CD4-positive, alpha-beta T cell (primary cell): ENCODE results near the gene DDX3X. TPM values are rescaled to one million over a fixed set of nuclear protein-coding genes. Genes with fewer than 3 reads are reported as not detected.

ENCODE experiments used
- ATAC-seq: fragments of 200-7000 bp; cut with Tn5 transposase; one replicate; pipeline ENCODE4 v1.10.0; 2022; ENCODE audit warnings: mild to moderate bottlenecking; ENCODE audit not compliant: poor library complexity
- CTCF ChIA-PET: fragments of 350-600 bp; sonication (Branson Sonifier 250); formaldehyde crosslinking; loops from one replicate; lab custom pipeline; 2021; ENCODE audit warnings: antibody characterized with exemption, inconsistent platforms; lab: Charles Lee
- POLR2A ChIA-PET: fragments of 350-600 bp; sonication (Branson Sonifier 250); formaldehyde crosslinking; loops from one replicate; lab custom pipeline; 2021; ENCODE audit warnings: antibody characterized with exemption, inconsistent platforms; lab: Charles Lee
- DNase-seq, 14 experiments: peaks; one replicate each; pipeline ENCODE4 v3.0.0-alpha.2; 2013 to 2020; ENCODE audit warnings: mixed read lengths in 2 of 14
- H3K27ac ChIP-seq, 2 donors: one replicate each; pipeline versions ENCODE4 v1.5.1 to v1.7.0; 2013; ENCODE audit warnings: low read length in 2 of 2, low read depth in 1 of 2, mild to moderate bottlenecking in 1 of 2
- H3K27me3 ChIP-seq, 2 experiments: 1 replicate in 1 of 2; 2 replicates in 1 of 2; pipeline versions ENCODE4 v1.6.1 to v1.7.0; 2013; ENCODE audit warnings: low read length in 2 of 2, control low read depth in 1 of 2, mild to moderate bottlenecking in 1 of 2, moderate library complexity in 1 of 2; ENCODE audit not compliant: insufficient read depth in 2 of 2, control insufficient read depth in 1 of 2
- H3K36me3 ChIP-seq: one replicate; pipeline ENCODE4 v1.6.1; 2013; ENCODE audit warnings: low read length, control low read depth; ENCODE audit not compliant: insufficient read depth
- H3K4me1 ChIP-seq: one replicate; pipeline ENCODE4 v1.6.1; 2013; ENCODE audit warnings: low read length, control low read depth; ENCODE audit not compliant: insufficient read depth
- H3K4me3 ChIP-seq: one replicate; pipeline ENCODE4 v1.5.1; 2013; ENCODE audit warnings: mild to moderate bottlenecking, low read length, moderate library complexity
- H3K9me3 ChIP-seq, 2 experiments: 1 replicate in 1 of 2; 2 replicates in 1 of 2; pipeline versions ENCODE4 v1.6.1 to v1.7.0; 2013; ENCODE audit warnings: low read length in 2 of 2, mild to moderate bottlenecking in 2 of 2, control low read depth in 1 of 2, moderate library complexity in 1 of 2; ENCODE audit not compliant: control insufficient read depth in 1 of 2, insufficient read depth in 1 of 2
- H3K27ac Mint-ChIP-seq: one replicate; pipeline ENCODE4 v1.8.0; 2020; ENCODE audit warnings: mixed read lengths
- H3K27me3 Mint-ChIP-seq: one replicate; pipeline ENCODE4 v1.8.0; 2021; ENCODE audit warnings: mixed read lengths
- H3K36me3 Mint-ChIP-seq: one replicate; pipeline ENCODE4 v1.8.0; 2021; ENCODE audit warnings: low read depth, mixed read lengths
- H3K4me1 Mint-ChIP-seq: one replicate; pipeline ENCODE4 v1.8.0; 2021; ENCODE audit warnings: low read depth, mixed read lengths
- H3K4me3 Mint-ChIP-seq: one replicate; pipeline ENCODE4 v1.8.0; 2020; ENCODE audit warnings: mild to moderate bottlenecking, mixed read lengths
- H3K9me3 Mint-ChIP-seq: one replicate; pipeline ENCODE4 v1.8.0; 2020; ENCODE audit warnings: mixed read lengths
- intact Hi-C, 2 experiments: fragments of 100-400 bp; cut with DNase I in 1 of 2; cut with micrococcal nuclease in 1 of 2; formaldehyde crosslinking; loops; one replicate each; pipeline versions ENCODE4 v1.15.1 to v1.9.0; 2023 to 2025; cut with DNase I, micrococcal nuclease
- total RNA-seq, 174 experiments: library from RNA in 2 of 174; stranded (reverse) in 2 of 174; gene quantifications; one replicate each; pipeline ENCODE4 v1.2.3 and lab custom pipeline; 2021 to 2026
- TF ChIP-seq, protein P1 (sequence below): fragments of 200-600 bp; IDR thresholded peaks from one replicate; pipeline ENCODE4 v1.8.0; 2022; ENCODE audit warnings: antibody characterized with exemption, mild to moderate bottlenecking

DDX3X gene
- total RNA-seq, 2 experiments from 2014 or later = 610 to 653 TPM

GRCh38 chrX:41329101-41329500 is 4.9 kb upstream of the DDX3X start:
- POLR2A ChIA-PET = no interaction called here
- no peak for DNase-seq
- CTCF ChIA-PET = no interaction called here

GRCh38 chrX:41332005-41332404 is 2.0 kb upstream of the DDX3X start:
- no peaks in the 10 kb centered on the region for H3K9me3 ChIP-seq
- CTCF ChIA-PET = no interaction called here
- peaks cover 19% of the 10 kb centered on the region for H3K4me1 ChIP-seq
- no peaks in the 10 kb centered on the region for H3K36me3 ChIP-seq
- peak overlapping the region; percentile 98 to 100 for H3K27ac ChIP-seq
- peak overlapping the region; percentile 99 for H3K27ac Mint-ChIP-seq
- TF ChIP-seq, protein P1, sequence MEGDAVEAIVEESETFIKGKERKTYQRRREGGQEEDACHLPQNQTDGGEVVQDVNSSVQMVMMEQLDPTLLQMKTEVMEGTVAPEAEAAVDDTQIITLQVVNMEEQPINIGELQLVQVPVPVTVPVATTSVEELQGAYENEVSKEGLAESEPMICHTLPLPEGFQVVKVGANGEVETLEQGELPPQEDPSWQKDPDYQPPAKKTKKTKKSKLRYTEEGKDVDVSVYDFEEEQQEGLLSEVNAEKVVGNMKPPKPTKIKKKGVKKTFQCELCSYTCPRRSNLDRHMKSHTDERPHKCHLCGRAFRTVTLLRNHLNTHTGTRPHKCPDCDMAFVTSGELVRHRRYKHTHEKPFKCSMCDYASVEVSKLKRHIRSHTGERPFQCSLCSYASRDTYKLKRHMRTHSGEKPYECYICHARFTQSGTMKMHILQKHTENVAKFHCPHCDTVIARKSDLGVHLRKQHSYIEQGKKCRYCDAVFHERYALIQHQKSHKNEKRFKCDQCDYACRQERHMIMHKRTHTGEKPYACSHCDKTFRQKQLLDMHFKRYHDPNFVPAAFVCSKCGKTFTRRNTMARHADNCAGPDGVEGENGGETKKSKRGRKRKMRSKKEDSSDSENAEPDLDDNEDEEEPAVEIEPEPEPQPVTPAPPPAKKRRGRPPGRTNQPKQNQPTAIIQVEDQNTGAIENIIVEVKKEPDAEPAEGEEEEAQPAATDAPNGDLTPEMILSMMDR = no peak
- H3K27me3 ChIP-seq = no peaks in the 10 kb centered on the region
- H3K4me3 Mint-ChIP-seq = peak overlapping the region; percentile 99
- no peaks in the 10 kb centered on the region for H3K9me3 Mint-ChIP-seq
- peaks cover 4% of the 10 kb centered on the region for H3K27me3 Mint-ChIP-seq
- intact Hi-C loops = loop anchor here (5.0 to 10.0 kb wide), 5 partner anchors 50 to 593 kb away; partner anchors contain the start of genes CASK (in 1 of the 2) and USP9X (in 1 of the 2)
- ATAC-seq (no peak), DNase-seq (no peak)
- H3K36me3 Mint-ChIP-seq = peaks cover 39% of the 10 kb centered on the region
- peak overlapping the region; percentile 100 for H3K4me3 ChIP-seq
- POLR2A ChIA-PET = interaction anchor here (0.9 to 1.1 kb wide), 3 partner anchors 52 to 127 kb away, joined by 3 to 4 read pairs (median 4); no protein-coding TSS in a partner anchor
- H3K4me1 Mint-ChIP-seq = peaks cover 17% of the 10 kb centered on the region

More at GRCh38 chrX:41329101-41329500, 4.9 kb upstream of the DDX3X start:
- no peaks in the 10 kb centered on the region for H3K27me3 ChIP-seq
- no peak overlapping the region for H3K4me3 ChIP-seq
- ATAC-seq = no peak
- TF ChIP-seq, protein P1 = no peak
- Mint-ChIP-seq H3K4me1 (peaks cover 8% of the 10 kb centered on the region), H3K27me3 (peaks cover 3% of the 10 kb centered on the region), H3K27ac (peak overlapping the region; percentile 15), H3K36me3 (peaks cover 10% of the 10 kb centered on the region), H3K4me3 (peak overlapping the region; percentile 25), H3K9me3 (no peaks in the 10 kb centered on the region)
- intact Hi-C loops = loop anchor here in 1 of 2 experiments (10.0 kb wide), 2 partner anchors 684 to 2004 kb away; partner anchors contain the start of gene CXorf38
- H3K27ac ChIP-seq = no peak overlapping the region
- H3K36me3 ChIP-seq = no peaks in the 10 kb centered on the region
- peaks cover 19% of the 10 kb centered on the region for H3K4me1 ChIP-seq
- no peaks in the 10 kb centered on the region for H3K9me3 ChIP-seq

- Histone ChIP-seq H3K4me3 (peak overlapping the region; percentile 100), H3K4me1 (peaks cover 20% of the 10 kb centered on the region), H3K27me3 (no peaks in the 10 kb centered on the region), H3K36me3 (peaks cover under 1% of the 10 kb centered on the region), H3K9me3 (no peaks in the 10 kb centered on the region), H3K27ac (peak overlapping the region; percentile 98 to 100)
- DNase-seq = peak in 9 of 14 experiments; percentile 4 to 64 (median 33)
- intact Hi-C loops = loop anchor here (1.0 to 10.0 kb wide), 6 partner anchors 50 to 592 kb away; partner anchors contain the start of genes CASK (in 1 of the 2) and USP9X (in 1 of the 2)
- no peak for ATAC-seq
- Mint-ChIP-seq H3K4me3 (peak overlapping the region; percentile 99), H3K27me3 (peaks cover 4% of the 10 kb centered on the region), H3K36me3 (peaks cover 44% of the 10 kb centered on the region), H3K27ac (peak overlapping the region; percentile 99), H3K9me3 (no peaks in the 10 kb centered on the region), H3K4me1 (peaks cover 22% of the 10 kb centered on the region)
- TF ChIP-seq, protein P1 = no peak
- ChIA-PET POLR2A (no interaction called here), CTCF (no interaction called here)
Observed at GRCh38 chrX:41332408-41333002, 1.5 kb upstream of the DDX3X start.
